Testis (tissue), 3 donors: ENCODE results near the gene SEMA3D. TPM values are rescaled to one million over a fixed set of nuclear protein-coding genes. Genes with fewer than 3 reads are reported as not detected.

Experiments used
- DNase-seq: peaks from one replicate; pipeline ENCODE4 v3.0.0-alpha.2; 2019
- H3K27ac ChIP-seq, 2 donors: fragments of 200-600 bp; sonication (generic); one replicate each; pipeline ENCODE4 v1.5.1; 2019
- H3K27me3 ChIP-seq: fragments of 200-600 bp; sonication (generic); one replicate; pipeline ENCODE4 v1.5.1; 2019
- H3K36me3 ChIP-seq: fragments of 200-600 bp; sonication (generic); one replicate; pipeline ENCODE4 v1.5.1; 2017; ENCODE audit warnings: low read depth; ENCODE audit errors: missing control alignments
- H3K4me1 ChIP-seq: fragments of 200-600 bp; sonication (generic); one replicate; pipeline ENCODE4 v1.5.1; 2019
- H3K4me3 ChIP-seq, 2 donors: fragments of 200-600 bp; sonication (generic); one replicate each; pipeline ENCODE4 v1.5.1; 2017 to 2019
- H3K9me3 ChIP-seq: fragments of 200-600 bp; sonication (generic); one replicate; pipeline ENCODE4 v1.5.1; 2017
- POLR2A ChIP-seq: fragments of 450-650 bp; IDR thresholded peaks from one replicate; pipeline ENCODE4 v1.6.1; 2017; ENCODE audit warnings: antibody characterized with exemption, mild to moderate bottlenecking, moderate library complexity
- WGBS, 2 donors: methylation state at CpG; one replicate each; pipeline ENCODE4 v1.1.5; 2018; 5-methylcytosine and 5-hydroxymethylcytosine counted together
- intact Hi-C: fragments of 100-400 bp; cut with DNase I; formaldehyde crosslinking; loops from one replicate; pipeline ENCODE4 v1.15.1; 2023; ENCODE audit warnings: low total_unique reads
- polyA plus RNA-seq: library from polyadenylated mRNA; stranded (reverse); fragments of 350-450 nt; fragmentation: Illumina TruSeq; extraction: RNeasy Lipid Tissue Mini Kit (QIAGEN cat#74804); gene quantifications from one replicate; pipeline ENCODE4 v1.2.3, GENCODE V29; 2014; ENCODE audit warnings: low read depth, low replicate concordance; ENCODE audit not compliant: insufficient read depth
- total RNA-seq, 2 donors: library from RNA; depleted of rRNA; stranded (reverse); fragments of >200 nt; gene quantifications; one replicate each; pipeline ENCODE4 v1.2.3, GENCODE V29; 2016
- TF ChIP-seq, protein P1 (sequence below), 3 experiments: fragments of 450-650 bp in 2 of 3; fragments of 200-600 bp in 1 of 3; sonication (generic) in 1 of 3; IDR thresholded peaks; one replicate each; pipeline ENCODE4 v1.5.1; 2016 to 2019; ENCODE audit warnings: antibody characterized with exemption in 3 of 3, mild to moderate bottlenecking in 2 of 3, moderate library complexity in 1 of 3

The SEMA3D gene
- total and polyA plus RNA-seq, 3 donors from 2014 or later: 7.3 to 11.5 (median 7.5) TPM

GRCh38 chr7:85068799-85069198 lies 118.1 kb downstream of the SEMA3D start:
- 59 to 63% methylated on average over 1 of the region's 1 CpG for WGBS, 2 donors
- Histone ChIP-seq H3K27ac (no peak overlapping the region), H3K9me3 (no peaks in the 10 kb centered on the region), H3K27me3 (no peaks in the 10 kb centered on the region), H3K4me3 (no peak overlapping the region), H3K4me1 (peaks cover 7% of the 10 kb centered on the region), H3K36me3 (no peaks in the 10 kb centered on the region)
- intact Hi-C loops: no loop called here
- DNase-seq: no peak
- no peak for TF ChIP-seq POLR2A
- TF ChIP-seq, protein P1, sequence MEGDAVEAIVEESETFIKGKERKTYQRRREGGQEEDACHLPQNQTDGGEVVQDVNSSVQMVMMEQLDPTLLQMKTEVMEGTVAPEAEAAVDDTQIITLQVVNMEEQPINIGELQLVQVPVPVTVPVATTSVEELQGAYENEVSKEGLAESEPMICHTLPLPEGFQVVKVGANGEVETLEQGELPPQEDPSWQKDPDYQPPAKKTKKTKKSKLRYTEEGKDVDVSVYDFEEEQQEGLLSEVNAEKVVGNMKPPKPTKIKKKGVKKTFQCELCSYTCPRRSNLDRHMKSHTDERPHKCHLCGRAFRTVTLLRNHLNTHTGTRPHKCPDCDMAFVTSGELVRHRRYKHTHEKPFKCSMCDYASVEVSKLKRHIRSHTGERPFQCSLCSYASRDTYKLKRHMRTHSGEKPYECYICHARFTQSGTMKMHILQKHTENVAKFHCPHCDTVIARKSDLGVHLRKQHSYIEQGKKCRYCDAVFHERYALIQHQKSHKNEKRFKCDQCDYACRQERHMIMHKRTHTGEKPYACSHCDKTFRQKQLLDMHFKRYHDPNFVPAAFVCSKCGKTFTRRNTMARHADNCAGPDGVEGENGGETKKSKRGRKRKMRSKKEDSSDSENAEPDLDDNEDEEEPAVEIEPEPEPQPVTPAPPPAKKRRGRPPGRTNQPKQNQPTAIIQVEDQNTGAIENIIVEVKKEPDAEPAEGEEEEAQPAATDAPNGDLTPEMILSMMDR (IDR thresholded peaks at IDR 0.05): no peak

DNA sequence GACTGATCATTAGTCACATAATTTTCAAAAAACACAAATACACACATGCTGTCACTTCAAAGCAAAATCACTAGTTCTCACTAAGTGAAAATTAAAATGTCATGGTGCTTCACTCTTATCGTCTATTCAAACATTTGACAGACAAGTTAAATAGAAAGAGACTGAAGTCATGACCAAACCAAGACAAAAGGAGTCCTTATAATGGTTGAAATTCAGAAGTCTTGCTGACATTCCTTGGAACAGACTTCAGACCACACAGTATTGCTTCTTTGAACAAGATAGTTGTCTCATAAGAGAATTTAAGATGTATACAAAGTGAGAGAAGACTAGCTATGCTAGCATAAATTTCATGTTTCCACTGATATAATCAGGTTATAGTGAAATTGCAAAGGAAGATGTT lies 119.5 kb downstream of the SEMA3D start:
- WGBS, 2 donors: 67 to 80% methylated on average over 1 of the region's 1 CpG
- intact Hi-C loops: no loop called here
- no peak overlapping the region for H3K4me3 ChIP-seq
- no peak for DNase-seq
- TF ChIP-seq, protein P1 (IDR thresholded peaks at IDR 0.05): no peak
- no peak for TF ChIP-seq POLR2A
- no peaks in the 10 kb centered on the region for H3K36me3 ChIP-seq
- H3K9me3 ChIP-seq: no peaks in the 10 kb centered on the region
- peaks cover 7% of the 10 kb centered on the region for H3K4me1 ChIP-seq
- H3K27me3 ChIP-seq: no peaks in the 10 kb centered on the region
- peak overlapping the region; percentile 72 to 74 for H3K27ac ChIP-seq

DNA sequence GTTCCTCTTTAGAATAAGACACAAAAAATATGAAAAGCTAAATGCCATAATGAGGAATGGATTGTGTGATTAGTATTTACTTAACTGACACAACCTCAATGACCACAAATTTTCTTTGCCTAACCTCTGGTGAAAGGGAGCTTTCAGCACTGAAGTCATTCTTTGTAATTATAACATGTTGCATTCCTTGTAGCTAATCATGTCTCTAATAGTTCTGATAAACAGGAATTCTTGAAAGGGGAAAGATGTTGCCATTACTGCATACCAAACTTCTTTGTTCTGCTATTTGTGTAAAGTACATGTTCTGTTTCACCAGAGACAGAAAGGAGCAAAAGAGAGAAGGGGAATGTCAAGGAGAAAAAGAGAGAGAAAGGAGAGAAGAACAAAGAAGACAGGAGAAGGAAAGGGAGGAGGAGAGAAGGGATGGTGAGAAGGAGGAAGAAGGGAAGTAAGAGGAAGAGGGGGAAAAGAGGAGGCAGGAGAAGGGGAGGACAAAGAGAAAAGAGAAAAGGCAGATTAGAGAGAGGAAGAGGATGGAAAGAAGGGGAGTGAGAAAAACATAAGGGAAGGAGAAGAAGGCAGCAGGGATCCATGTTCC lies 120.9 kb downstream of the SEMA3D start:
- no peak for DNase-seq
- intact Hi-C loops: no loop called here
- TF ChIP-seq, protein P1 (IDR thresholded peaks at IDR 0.05): no peak
- no peak for TF ChIP-seq POLR2A
- Histone ChIP-seq H3K27ac (peak overlapping the region; percentile 72 to 74), H3K27me3 (no peaks in the 10 kb centered on the region), H3K4me1 (peaks cover 7% of the 10 kb centered on the region), H3K9me3 (no peaks in the 10 kb centered on the region), H3K4me3 (no peak overlapping the region), H3K36me3 (no peaks in the 10 kb centered on the region)

- peak overlapping the region; percentile 72 to 74 for H3K27ac ChIP-seq
- no peaks in the 10 kb centered on the region for H3K27me3 ChIP-seq
- no peaks in the 10 kb centered on the region for H3K9me3 ChIP-seq
- H3K4me1 ChIP-seq: peaks cover 7% of the 10 kb centered on the region
- no peaks in the 10 kb centered on the region for H3K36me3 ChIP-seq
- TF ChIP-seq POLR2A: no peak
- TF ChIP-seq, protein P1 (IDR thresholded peaks at IDR 0.05): no peak
- no peak overlapping the region for H3K4me3 ChIP-seq
- 28 to 41% methylated on average over 1 of the region's 1 CpG for WGBS, 2 donors
- DNase-seq: peak; percentile 36
- intact Hi-C loops: no loop called here
These were observed 121.5 kb downstream of the SEMA3D start for GRCh38 chr7:85065306-85065705.

DNA sequence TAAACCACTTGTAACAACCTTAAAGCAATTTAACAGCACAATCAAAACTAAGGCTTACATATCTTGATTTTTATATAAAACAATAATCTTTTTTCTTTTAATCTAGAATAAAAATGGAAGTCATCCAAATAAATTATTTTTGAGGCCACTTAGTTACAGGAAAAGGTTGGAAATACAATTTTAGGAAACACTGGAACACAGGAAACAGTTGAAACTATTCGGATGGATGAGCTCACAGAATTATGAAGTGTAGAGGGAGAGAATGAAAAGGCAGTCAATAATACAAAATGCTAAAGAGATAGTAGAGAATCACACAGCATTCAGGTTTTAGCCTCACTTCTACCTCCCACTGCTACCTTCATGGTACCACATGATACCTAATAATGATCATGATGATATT lies 124.2 kb downstream of the SEMA3D start:
- peaks cover 7% of the 10 kb centered on the region for H3K4me1 ChIP-seq
- H3K4me3 ChIP-seq: no peak overlapping the region
- H3K27ac ChIP-seq: no peak overlapping the region
- intact Hi-C loops: no loop called here
- WGBS, 2 donors: 42 to 54% methylated on average over 1 of the region's 1 CpG
- no peaks in the 10 kb centered on the region for H3K27me3 ChIP-seq
- TF ChIP-seq, protein P1 (IDR thresholded peaks at IDR 0.05): no peak
- no peak for TF ChIP-seq POLR2A
- no peaks in the 10 kb centered on the region for H3K36me3 ChIP-seq
- H3K9me3 ChIP-seq: no peaks in the 10 kb centered on the region
- DNase-seq: no peak
